Measurements from ENCODE around the gene SDC3.

GRCh38 chr1:30928789-30929134, 20.2 kb upstream of the SDC3 start:
- TF ChIP-seq, protein P1, sequence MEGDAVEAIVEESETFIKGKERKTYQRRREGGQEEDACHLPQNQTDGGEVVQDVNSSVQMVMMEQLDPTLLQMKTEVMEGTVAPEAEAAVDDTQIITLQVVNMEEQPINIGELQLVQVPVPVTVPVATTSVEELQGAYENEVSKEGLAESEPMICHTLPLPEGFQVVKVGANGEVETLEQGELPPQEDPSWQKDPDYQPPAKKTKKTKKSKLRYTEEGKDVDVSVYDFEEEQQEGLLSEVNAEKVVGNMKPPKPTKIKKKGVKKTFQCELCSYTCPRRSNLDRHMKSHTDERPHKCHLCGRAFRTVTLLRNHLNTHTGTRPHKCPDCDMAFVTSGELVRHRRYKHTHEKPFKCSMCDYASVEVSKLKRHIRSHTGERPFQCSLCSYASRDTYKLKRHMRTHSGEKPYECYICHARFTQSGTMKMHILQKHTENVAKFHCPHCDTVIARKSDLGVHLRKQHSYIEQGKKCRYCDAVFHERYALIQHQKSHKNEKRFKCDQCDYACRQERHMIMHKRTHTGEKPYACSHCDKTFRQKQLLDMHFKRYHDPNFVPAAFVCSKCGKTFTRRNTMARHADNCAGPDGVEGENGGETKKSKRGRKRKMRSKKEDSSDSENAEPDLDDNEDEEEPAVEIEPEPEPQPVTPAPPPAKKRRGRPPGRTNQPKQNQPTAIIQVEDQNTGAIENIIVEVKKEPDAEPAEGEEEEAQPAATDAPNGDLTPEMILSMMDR (IDR thresholded peaks at IDR 0.05), result no peak
- no peak for TF ChIP-seq ZFX (IDR thresholded peaks at IDR 0.05; ENCODE audit: borderline replicate concordance)
